Measurements from ENCODE around the gene EHBP1L1.

The EHBP1L1 gene

GRCh38 chr11:65539744-65540289 lies 36.0 kb upstream of the EHBP1L1 start:
- TF ChIP-seq CTCF (IDR thresholded peaks at IDR 0.05; ENCODE audit: low read depth, low read length, missing control alignments) = no peak
- peak overlapping the region; percentile 50 for H3K4me3 ChIP-seq (replicated peaks; ENCODE audit: low read depth, low read length)
- no peak for DNase-seq (ENCODE audit: extremely low read depth, low read depth)

- peak overlapping the region; percentile 50 for H3K4me3 ChIP-seq (replicated peaks; ENCODE audit: low read depth, low read length)
- DNase-seq (ENCODE audit: extremely low read depth, low read depth) = peak; percentile 35
- peak; percentile 74 for TF ChIP-seq CTCF (IDR thresholded peaks at IDR 0.05; ENCODE audit: low read depth, low read length, missing control alignments)
Measured at GRCh38 chr11:65540290-65541092, 35.4 kb upstream of the EHBP1L1 start.

GRCh38 chr11:65541093-65541982 lies 34.5 kb upstream of the EHBP1L1 start:
- no peak for DNase-seq (ENCODE audit: extremely low read depth, low read depth)
- TF ChIP-seq CTCF (IDR thresholded peaks at IDR 0.05; ENCODE audit: low read depth, low read length, missing control alignments) = no peak
- peak overlapping the region; percentile 50 for H3K4me3 ChIP-seq (replicated peaks; ENCODE audit: low read depth, low read length)

- no peak for TF ChIP-seq CTCF (IDR thresholded peaks at IDR 0.05; ENCODE audit: low read depth, low read length, missing control alignments)
- DNase-seq (ENCODE audit: extremely low read depth, low read depth) = no peak
- no peak overlapping the region for H3K4me3 ChIP-seq (replicated peaks; ENCODE audit: low read depth, low read length)
Measured at GRCh38 chr11:65542738-65543390, 33.0 kb upstream of the EHBP1L1 start.

GRCh38 chr11:65545853-65546216 lies 30.0 kb upstream of the EHBP1L1 start:
- H3K4me3 ChIP-seq (replicated peaks; ENCODE audit: low read depth, low read length) = no peak overlapping the region
- no peak for DNase-seq (ENCODE audit: extremely low read depth, low read depth)
- no peak for TF ChIP-seq CTCF (IDR thresholded peaks at IDR 0.05; ENCODE audit: low read depth, low read length, missing control alignments)

GRCh38 chr11:65546217-65546958 lies 29.5 kb upstream of the EHBP1L1 start:
- no peak for DNase-seq (ENCODE audit: extremely low read depth, low read depth)
- H3K4me3 ChIP-seq (replicated peaks; ENCODE audit: low read depth, low read length) = no peak overlapping the region
- no peak for TF ChIP-seq CTCF (IDR thresholded peaks at IDR 0.05; ENCODE audit: low read depth, low read length, missing control alignments)

Measured in HFF-Myc (cell line).